SK-N-SH treated with all-trans-retinoic acid at 6 μM for 48 hours (cell line): ENCODE results near the gene TOR2A.

Experiments
- ATAC-seq: fragments of 200-7000 bp; cut with Tn5 transposase; 3 replicates; pipeline ENCODE4 v1.9.1; 2020; ENCODE audit warnings: mild to moderate bottlenecking, moderate library complexity
- ARNTL ChIP-seq: fragments of 450-650 bp; formaldehyde crosslinking; IDR thresholded peaks from 2 replicates; pipeline ENCODE4 v1.5.0; 2020; ENCODE audit warnings: low read depth, mild to moderate bottlenecking, moderate library complexity, borderline replicate concordance
- CSDC2 ChIP-seq: fragments of 250-450 bp; sonication (Bioruptor Pico); IDR thresholded peaks from 2 replicates; pipeline ENCODE4 v1.5.0; 2020; ENCODE audit warnings: mild to moderate bottlenecking, moderate library complexity
- GLIS3 ChIP-seq: fragments of 250-450 bp; sonication (Bioruptor Pico); IDR thresholded peaks from 2 replicates; pipeline ENCODE4 v1.5.0; 2020; ENCODE audit warnings: mild to moderate bottlenecking, moderate library complexity
- ISL1 ChIP-seq: fragments of 250-450 bp; sonication (Bioruptor Pico); IDR thresholded peaks from 2 replicates; pipeline ENCODE4 v2.1.2; 2022; ENCODE audit warnings: mild to moderate bottlenecking, moderate library complexity
- PPARA ChIP-seq: fragments of 250-450 bp; sonication (Bioruptor Pico); IDR thresholded peaks from 2 replicates; pipeline ENCODE4 v1.5.0; 2020; ENCODE audit warnings: mild to moderate bottlenecking, borderline replicate concordance
- SNAI2 ChIP-seq: fragments of 250-450 bp; sonication (Bioruptor Pico); IDR thresholded peaks from 2 replicates; pipeline ENCODE4 v1.5.0; 2020; ENCODE audit warnings: mild to moderate bottlenecking, moderate library complexity
- TCF4 ChIP-seq: fragments of 250-450 bp; sonication (Bioruptor Pico); IDR thresholded peaks from 2 replicates; pipeline ENCODE4 v1.8.0; 2021; ENCODE audit warnings: mild to moderate bottlenecking, moderate library complexity, borderline replicate concordance
- TOX ChIP-seq: fragments of 250-450 bp; sonication (Bioruptor Pico); IDR thresholded peaks from 2 replicates; pipeline ENCODE4 v1.8.0; 2021; ENCODE audit warnings: mild to moderate bottlenecking, moderate library complexity, borderline replicate concordance
- ZC3H10 ChIP-seq: fragments of 250-450 bp; sonication (Bioruptor Pico); IDR thresholded peaks from 2 replicates; pipeline ENCODE4 v1.5.1; 2021; ENCODE audit warnings: mild to moderate bottlenecking, moderate library complexity
- ZFP3 ChIP-seq: fragments of 250-450 bp; sonication (Bioruptor Pico); IDR thresholded peaks from 2 replicates; pipeline ENCODE4 v1.5.0; 2020; ENCODE audit warnings: mild to moderate bottlenecking, moderate library complexity
- ZNF565 ChIP-seq: fragments of 450-650 bp; formaldehyde crosslinking; conservative IDR thresholded peaks from 2 replicates; pipeline ENCODE4 v1.5.0; 2020; ENCODE audit warnings: low read depth, mild to moderate bottlenecking, moderate library complexity
- ZNF70 ChIP-seq: fragments of 450-650 bp; formaldehyde crosslinking; IDR thresholded peaks from 2 replicates; pipeline ENCODE4 v1.5.0; 2020; ENCODE audit warnings: mild to moderate bottlenecking, moderate library complexity
- ZNF8 ChIP-seq: fragments of 450-650 bp; formaldehyde crosslinking; IDR thresholded peaks from 2 replicates; pipeline ENCODE4 v1.5.0; 2020; ENCODE audit warnings: mild to moderate bottlenecking, moderate library complexity
- TF ChIP-seq, protein P1 (sequence below): fragments of 250-450 bp; sonication (Bioruptor Pico); IDR thresholded peaks from 2 replicates; pipeline ENCODE4 v1.5.1; 2021; ENCODE audit warnings: mild to moderate bottlenecking, moderate library complexity
- TF ChIP-seq, protein P2 (sequence below): fragments of 250-450 bp; sonication (Bioruptor Pico); IDR thresholded peaks from 2 replicates; pipeline ENCODE4 v1.5.1; 2020; ENCODE audit warnings: low read depth, mild to moderate bottlenecking, moderate library complexity
- TF ChIP-seq, protein P3 (sequence below): fragments of 250-450 bp; sonication (Bioruptor Pico); IDR thresholded peaks from 2 replicates; pipeline ENCODE4 v1.8.0; 2021; ENCODE audit warnings: low read depth, mild to moderate bottlenecking, moderate library complexity, borderline replicate concordance
- TF ChIP-seq, protein P4 (sequence below): fragments of 250-450 bp; sonication (Bioruptor Pico); IDR thresholded peaks from 2 replicates; pipeline ENCODE4 v1.8.0; 2020; ENCODE audit warnings: mild to moderate bottlenecking, moderate library complexity, borderline replicate concordance
- TF ChIP-seq, protein P5 (sequence below): fragments of 250-450 bp; sonication (Bioruptor Pico); IDR thresholded peaks from 2 replicates; pipeline ENCODE4 v1.5.0; 2020; ENCODE audit warnings: mild to moderate bottlenecking, moderate library complexity

The TOR2A gene

DNA sequence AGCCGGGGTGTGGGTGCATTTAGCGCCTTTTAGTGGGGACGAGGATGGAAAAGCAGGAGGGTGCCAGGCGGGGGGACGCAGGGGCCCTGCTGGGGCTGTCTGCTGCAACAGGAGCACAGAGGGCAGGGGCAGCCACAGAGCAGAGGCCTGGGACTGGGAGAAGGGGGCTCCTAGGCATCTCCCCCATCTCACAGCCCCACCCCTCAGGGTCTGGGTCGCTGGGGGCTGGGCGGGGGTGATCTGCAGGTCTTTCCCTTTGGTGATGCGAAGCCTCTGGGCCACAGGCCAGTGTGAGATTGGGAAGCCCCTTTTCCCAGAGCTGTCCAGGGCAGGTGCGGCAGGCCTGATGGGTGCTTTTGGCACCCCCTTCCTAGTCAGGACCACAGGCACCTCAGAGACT is 4.8 kb downstream of the TOR2A start (continued):
- TF ChIP-seq, protein P1, sequence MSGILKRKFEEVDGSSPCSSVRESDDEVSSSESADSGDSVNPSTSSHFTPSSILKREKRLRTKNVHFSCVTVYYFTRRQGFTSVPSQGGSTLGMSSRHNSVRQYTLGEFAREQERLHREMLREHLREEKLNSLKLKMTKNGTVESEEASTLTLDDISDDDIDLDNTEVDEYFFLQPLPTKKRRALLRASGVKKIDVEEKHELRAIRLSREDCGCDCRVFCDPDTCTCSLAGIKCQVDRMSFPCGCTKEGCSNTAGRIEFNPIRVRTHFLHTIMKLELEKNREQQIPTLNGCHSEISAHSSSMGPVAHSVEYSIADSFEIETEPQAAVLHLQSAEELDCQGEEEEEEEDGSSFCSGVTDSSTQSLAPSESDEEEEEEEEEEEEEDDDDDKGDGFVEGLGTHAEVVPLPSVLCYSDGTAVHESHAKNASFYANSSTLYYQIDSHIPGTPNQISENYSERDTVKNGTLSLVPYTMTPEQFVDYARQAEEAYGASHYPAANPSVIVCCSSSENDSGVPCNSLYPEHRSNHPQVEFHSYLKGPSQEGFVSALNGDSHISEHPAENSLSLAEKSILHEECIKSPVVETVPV: no peak
- no peak for TF ChIP-seq ARNTL (CRISPR knock-in tag)
- no peak for TF ChIP-seq ZNF70

DNA sequence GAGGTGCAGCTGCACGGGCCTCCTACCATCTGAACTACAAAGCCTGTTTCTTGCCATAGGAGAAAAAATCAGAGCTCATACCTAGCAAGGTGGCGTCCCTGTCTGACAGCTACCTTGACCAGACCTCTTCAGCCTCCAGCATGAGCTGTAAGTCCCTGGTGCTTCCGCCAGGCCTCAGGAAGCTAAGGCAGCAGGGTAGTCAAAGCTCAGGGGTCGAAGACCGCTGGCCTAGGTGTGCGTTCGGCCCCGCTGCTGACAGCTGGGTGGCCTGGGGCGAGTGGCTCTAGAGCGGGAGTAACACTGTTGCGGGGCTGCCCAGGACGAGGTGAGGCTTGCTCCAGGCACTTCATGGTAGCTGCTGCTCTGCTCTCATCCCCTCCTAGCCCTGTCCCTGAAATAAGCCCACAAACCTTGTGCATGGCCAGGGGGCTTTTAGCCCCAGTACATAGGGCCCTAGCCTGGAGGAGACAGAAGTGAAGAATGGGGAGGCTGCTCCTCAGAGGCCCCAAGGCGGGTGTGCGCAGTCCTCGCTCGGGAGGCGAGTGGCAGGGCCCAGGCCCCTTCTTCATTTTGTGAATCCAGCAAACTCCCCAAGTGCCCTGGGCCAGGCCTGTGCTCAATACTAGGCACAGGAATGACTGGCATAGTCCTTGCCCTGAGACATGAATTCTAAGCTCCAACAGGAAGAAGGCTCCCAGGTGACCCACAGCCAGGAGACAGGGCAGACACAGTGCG is 5.4 kb downstream of the TOR2A start:
- ATAC-seq: no peak
- TF ChIP-seq ZC3H10 (CRISPR knock-in tag) (no peak), ZFP3 (CRISPR knock-in tag) (no peak), TCF4 (CRISPR knock-in tag) (no peak), GLIS3 (CRISPR knock-in tag) (no peak)
- TF ChIP-seq, protein P2, sequence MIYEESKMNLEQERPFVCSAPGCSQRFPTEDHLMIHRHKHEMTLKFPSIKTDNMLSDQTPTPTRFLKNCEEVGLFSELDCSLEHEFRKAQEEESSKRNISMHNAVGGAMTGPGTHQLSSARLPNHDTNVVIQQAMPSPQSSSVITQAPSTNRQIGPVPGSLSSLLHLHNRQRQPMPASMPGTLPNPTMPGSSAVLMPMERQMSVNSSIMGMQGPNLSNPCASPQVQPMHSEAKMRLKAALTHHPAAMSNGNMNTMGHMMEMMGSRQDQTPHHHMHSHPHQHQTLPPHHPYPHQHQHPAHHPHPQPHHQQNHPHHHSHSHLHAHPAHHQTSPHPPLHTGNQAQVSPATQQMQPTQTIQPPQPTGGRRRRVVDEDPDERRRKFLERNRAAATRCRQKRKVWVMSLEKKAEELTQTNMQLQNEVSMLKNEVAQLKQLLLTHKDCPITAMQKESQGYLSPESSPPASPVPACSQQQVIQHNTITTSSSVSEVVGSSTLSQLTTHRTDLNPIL (CRISPR knock-in tag): no peak
- TF ChIP-seq, protein P3, sequence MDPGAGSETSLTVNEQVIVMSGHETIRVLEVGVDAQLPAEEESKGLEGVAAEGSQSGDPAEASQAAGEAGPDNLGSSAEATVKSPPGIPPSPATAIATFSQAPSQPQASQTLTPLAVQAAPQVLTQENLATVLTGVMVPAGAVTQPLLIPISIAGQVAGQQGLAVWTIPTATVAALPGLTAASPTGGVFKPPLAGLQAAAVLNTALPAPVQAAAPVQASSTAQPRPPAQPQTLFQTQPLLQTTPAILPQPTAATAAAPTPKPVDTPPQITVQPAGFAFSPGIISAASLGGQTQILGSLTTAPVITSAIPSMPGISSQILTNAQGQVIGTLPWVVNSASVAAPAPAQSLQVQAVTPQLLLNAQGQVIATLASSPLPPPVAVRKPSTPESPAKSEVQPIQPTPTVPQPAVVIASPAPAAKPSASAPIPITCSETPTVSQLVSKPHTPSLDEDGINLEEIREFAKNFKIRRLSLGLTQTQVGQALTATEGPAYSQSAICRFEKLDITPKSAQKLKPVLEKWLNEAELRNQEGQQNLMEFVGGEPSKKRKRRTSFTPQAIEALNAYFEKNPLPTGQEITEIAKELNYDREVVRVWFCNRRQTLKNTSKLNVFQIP (CRISPR knock-in tag): no peak

DNA sequence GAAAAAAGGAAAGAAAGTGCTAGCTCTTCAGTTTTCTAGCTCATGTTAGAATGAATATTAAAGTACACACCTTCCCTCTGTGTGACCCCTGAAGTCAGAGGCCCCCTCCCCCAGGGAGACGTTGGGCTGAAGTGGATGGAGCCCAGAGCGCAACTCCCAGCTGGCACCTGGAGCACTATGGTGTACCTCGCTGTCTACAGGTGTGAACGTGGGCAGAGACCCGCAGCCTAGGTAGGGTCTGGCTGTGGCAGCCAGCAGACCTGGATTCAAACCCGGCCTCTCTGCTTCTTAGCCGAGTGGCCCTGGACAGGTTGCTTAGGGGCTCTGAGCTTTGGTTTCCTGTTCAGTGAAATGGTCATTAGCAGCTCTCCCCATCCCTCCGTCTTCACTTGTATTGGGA is 6.3 kb downstream of the TOR2A start:
- TF ChIP-seq, protein P1: no peak
- TF ChIP-seq TOX (no peak), CSDC2 (CRISPR knock-in tag) (no peak), ZNF8 (CRISPR knock-in tag) (no peak), GLIS3 (CRISPR knock-in tag) (no peak), ZNF70 (no peak), ZFP3 (CRISPR knock-in tag) (no peak), ZNF565 (no peak), ISL1 (no peak)
- TF ChIP-seq, protein P3 (CRISPR knock-in tag): no peak
- TF ChIP-seq, protein P4, sequence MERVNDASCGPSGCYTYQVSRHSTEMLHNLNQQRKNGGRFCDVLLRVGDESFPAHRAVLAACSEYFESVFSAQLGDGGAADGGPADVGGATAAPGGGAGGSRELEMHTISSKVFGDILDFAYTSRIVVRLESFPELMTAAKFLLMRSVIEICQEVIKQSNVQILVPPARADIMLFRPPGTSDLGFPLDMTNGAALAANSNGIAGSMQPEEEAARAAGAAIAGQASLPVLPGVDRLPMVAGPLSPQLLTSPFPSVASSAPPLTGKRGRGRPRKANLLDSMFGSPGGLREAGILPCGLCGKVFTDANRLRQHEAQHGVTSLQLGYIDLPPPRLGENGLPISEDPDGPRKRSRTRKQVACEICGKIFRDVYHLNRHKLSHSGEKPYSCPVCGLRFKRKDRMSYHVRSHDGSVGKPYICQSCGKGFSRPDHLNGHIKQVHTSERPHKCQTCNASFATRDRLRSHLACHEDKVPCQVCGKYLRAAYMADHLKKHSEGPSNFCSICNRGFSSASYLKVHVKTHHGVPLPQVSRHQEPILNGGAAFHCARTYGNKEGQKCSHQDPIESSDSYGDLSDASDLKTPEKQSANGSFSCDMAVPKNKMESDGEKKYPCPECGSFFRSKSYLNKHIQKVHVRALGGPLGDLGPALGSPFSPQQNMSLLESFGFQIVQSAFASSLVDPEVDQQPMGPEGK: no peak
- no peak for ATAC-seq

DNA sequence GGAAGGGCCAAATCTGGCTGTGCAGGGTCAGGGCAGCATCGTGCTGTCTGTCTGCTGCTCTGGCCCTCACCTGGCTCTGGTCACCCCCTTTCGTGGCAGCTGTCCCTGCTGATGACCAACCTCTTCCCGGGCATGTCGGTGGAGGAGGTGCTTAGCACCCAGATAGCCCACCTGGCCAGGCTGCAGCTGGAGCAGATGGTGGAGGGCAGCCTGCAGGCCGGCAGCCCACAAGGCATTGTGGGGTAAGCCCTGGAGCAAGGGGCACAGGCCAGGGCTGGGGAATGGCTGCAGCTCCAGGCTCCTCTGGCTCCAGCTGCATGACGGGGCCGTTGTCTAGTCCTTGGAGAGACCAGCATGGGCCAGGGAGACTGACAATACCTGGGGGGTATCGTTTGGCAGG is 8.2 kb downstream of the TOR2A start:
- no peak for ATAC-seq
- no peak for TF ChIP-seq ARNTL (CRISPR knock-in tag)
- TF ChIP-seq, protein P1: no peak
- TF ChIP-seq ZNF565: no peak
- TF ChIP-seq CSDC2 (CRISPR knock-in tag): no peak
- no peak for TF ChIP-seq PPARA (CRISPR knock-in tag)
- TF ChIP-seq, protein P4: no peak
- TF ChIP-seq SNAI2: no peak
- no peak for TF ChIP-seq TOX
- no peak for TF ChIP-seq ZFP3 (CRISPR knock-in tag)
- TF ChIP-seq ZNF8 (CRISPR knock-in tag): no peak
- TF ChIP-seq, protein P5, sequence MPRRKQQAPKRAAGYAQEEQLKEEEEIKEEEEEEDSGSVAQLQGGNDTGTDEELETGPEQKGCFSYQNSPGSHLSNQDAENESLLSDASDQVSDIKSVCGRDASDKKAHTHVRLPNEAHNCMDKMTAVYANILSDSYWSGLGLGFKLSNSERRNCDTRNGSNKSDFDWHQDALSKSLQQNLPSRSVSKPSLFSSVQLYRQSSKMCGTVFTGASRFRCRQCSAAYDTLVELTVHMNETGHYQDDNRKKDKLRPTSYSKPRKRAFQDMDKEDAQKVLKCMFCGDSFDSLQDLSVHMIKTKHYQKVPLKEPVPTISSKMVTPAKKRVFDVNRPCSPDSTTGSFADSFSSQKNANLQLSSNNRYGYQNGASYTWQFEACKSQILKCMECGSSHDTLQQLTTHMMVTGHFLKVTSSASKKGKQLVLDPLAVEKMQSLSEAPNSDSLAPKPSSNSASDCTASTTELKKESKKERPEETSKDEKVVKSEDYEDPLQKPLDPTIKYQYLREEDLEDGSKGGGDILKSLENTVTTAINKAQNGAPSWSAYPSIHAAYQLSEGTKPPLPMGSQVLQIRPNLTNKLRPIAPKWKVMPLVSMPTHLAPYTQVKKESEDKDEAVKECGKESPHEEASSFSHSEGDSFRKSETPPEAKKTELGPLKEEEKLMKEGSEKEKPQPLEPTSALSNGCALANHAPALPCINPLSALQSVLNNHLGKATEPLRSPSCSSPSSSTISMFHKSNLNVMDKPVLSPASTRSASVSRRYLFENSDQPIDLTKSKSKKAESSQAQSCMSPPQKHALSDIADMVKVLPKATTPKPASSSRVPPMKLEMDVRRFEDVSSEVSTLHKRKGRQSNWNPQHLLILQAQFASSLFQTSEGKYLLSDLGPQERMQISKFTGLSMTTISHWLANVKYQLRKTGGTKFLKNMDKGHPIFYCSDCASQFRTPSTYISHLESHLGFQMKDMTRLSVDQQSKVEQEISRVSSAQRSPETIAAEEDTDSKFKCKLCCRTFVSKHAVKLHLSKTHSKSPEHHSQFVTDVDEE (CRISPR knock-in tag): no peak
- no peak for TF ChIP-seq ISL1
